NT2/D1 (cell line): ENCODE measurements around the gene TNP1.

Experiments
- DNase-seq: peaks from one replicate; pipeline ENCODE4 v3.0.0-alpha.2; 2011; ENCODE audit warnings: low read depth, low spot score
- H3K27me3 ChIP-seq: 2 replicates; pipeline ENCODE4 v1.6.0; 2011; ENCODE audit warnings: mild to moderate bottlenecking; ENCODE audit not compliant: insufficient read length, insufficient read depth
- H3K36me3 ChIP-seq: 2 replicates; pipeline ENCODE4 v1.6.1; 2011; ENCODE audit warnings: mild to moderate bottlenecking, low read length, mixed read lengths; ENCODE audit not compliant: insufficient read depth, insufficient read length
- H3K4me1 ChIP-seq: 2 replicates; pipeline ENCODE4 v1.5.1; 2011; ENCODE audit not compliant: insufficient read depth, insufficient read length
- H3K4me3 ChIP-seq: 2 replicates; pipeline ENCODE4 v1.5.1; 2011; ENCODE audit warnings: low read depth; ENCODE audit not compliant: insufficient read length
- H3K9ac ChIP-seq: 2 replicates; pipeline ENCODE4 v1.6.0; 2011; ENCODE audit warnings: low read depth; ENCODE audit not compliant: insufficient read length
- H3K9me3 ChIP-seq: 2 replicates; pipeline ENCODE4 v1.5.1; 2011; ENCODE audit warnings: mild to moderate bottlenecking, low read length; ENCODE audit not compliant: insufficient read depth
- SUZ12 ChIP-seq: IDR thresholded peaks from 2 replicates; pipeline ENCODE4 v1.6.1; 2011; ENCODE audit not compliant: insufficient read length, insufficient read depth; ENCODE audit errors: extremely low read depth
- YY1 ChIP-seq: IDR thresholded peaks from 2 replicates; pipeline ENCODE4 v1.6.1; 2011; ENCODE audit not compliant: insufficient read length, insufficient read depth
- ZNF274 ChIP-seq: IDR thresholded peaks from 2 replicates; pipeline ENCODE4 v1.6.1; 2011; ENCODE audit warnings: mild to moderate bottlenecking, low read depth, low read length

Gene TNP1

GRCh38 chr2:216855079-216855478 lies 4.8 kb downstream of the TNP1 start:
- Histone ChIP-seq H3K9ac (no peak overlapping the region), H3K4me1 (peaks cover 8% of the 10 kb centered on the region), H3K36me3 (no peaks in the 10 kb centered on the region), H3K9me3 (no peaks in the 10 kb centered on the region), H3K27me3 (no peaks in the 10 kb centered on the region), H3K4me3 (no peak overlapping the region)
- DNase-seq: peak; percentile 48
- no peak for TF ChIP-seq ZNF274
- peak; percentile 12 for TF ChIP-seq YY1

- H3K36me3 ChIP-seq: no peaks in the 10 kb centered on the region
- H3K9me3 ChIP-seq: no peaks in the 10 kb centered on the region
- no peak overlapping the region for H3K4me3 ChIP-seq
- no peak overlapping the region for H3K9ac ChIP-seq
- TF ChIP-seq YY1 (no peak), SUZ12 (no peak), ZNF274 (no peak)
- H3K27me3 ChIP-seq: no peaks in the 10 kb centered on the region
- DNase-seq: no peak
- peaks cover 8% of the 10 kb centered on the region for H3K4me1 ChIP-seq
Measured at GRCh38 chr2:216851486-216852090, 8.3 kb downstream of the TNP1 start.

- Histone ChIP-seq H3K36me3 (no peaks in the 10 kb centered on the region), H3K4me3 (no peak overlapping the region), H3K9ac (no peak overlapping the region), H3K27me3 (no peaks in the 10 kb centered on the region), H3K9me3 (no peaks in the 10 kb centered on the region), H3K4me1 (peaks cover 8% of the 10 kb centered on the region)
- DNase-seq: no peak
- TF ChIP-seq ZNF274 (no peak), SUZ12 (no peak), YY1 (no peak)
Measured at GRCh38 chr2:216850665-216851322, 9.1 kb downstream of the TNP1 start.

- H3K9ac ChIP-seq: no peak overlapping the region
- peaks cover 2% of the 10 kb centered on the region for H3K4me1 ChIP-seq
- H3K27me3 ChIP-seq: no peaks in the 10 kb centered on the region
- no peak for DNase-seq
- H3K9me3 ChIP-seq: no peaks in the 10 kb centered on the region
- TF ChIP-seq SUZ12 (no peak), ZNF274 (no peak), YY1 (no peak)
- H3K36me3 ChIP-seq: no peaks in the 10 kb centered on the region
- no peak overlapping the region for H3K4me3 ChIP-seq
Measured at GRCh38 chr2:216849987-216850386, 9.9 kb downstream of the TNP1 start.

- no peaks in the 10 kb centered on the region for H3K36me3 ChIP-seq
- H3K4me3 ChIP-seq: no peak overlapping the region
- no peak for DNase-seq
- no peaks in the 10 kb centered on the region for H3K9me3 ChIP-seq
- TF ChIP-seq ZNF274 (no peak), SUZ12 (no peak), YY1 (no peak)
- H3K4me1 ChIP-seq: peaks cover 4% of the 10 kb centered on the region
- no peaks in the 10 kb centered on the region for H3K27me3 ChIP-seq
- H3K9ac ChIP-seq: no peak overlapping the region
Measured at GRCh38 chr2:216845426-216845825, 14.4 kb downstream of the TNP1 start.

GRCh38 chr2:216842636-216843035 lies 17.2 kb downstream of the TNP1 start:
- no peak overlapping the region for H3K4me3 ChIP-seq
- TF ChIP-seq SUZ12 (no peak), YY1 (no peak)
- no peaks in the 10 kb centered on the region for H3K9me3 ChIP-seq
- H3K9ac ChIP-seq: no peak overlapping the region
- H3K4me1 ChIP-seq: peaks cover 4% of the 10 kb centered on the region
- no peak for DNase-seq
- H3K27me3 ChIP-seq: no peaks in the 10 kb centered on the region
- H3K36me3 ChIP-seq: no peaks in the 10 kb centered on the region

GRCh38 chr2:216839688-216840087 lies 20.2 kb downstream of the TNP1 start:
- H3K36me3 ChIP-seq: no peaks in the 10 kb centered on the region
- no peaks in the 10 kb centered on the region for H3K27me3 ChIP-seq
- no peaks in the 10 kb centered on the region for H3K9me3 ChIP-seq
- H3K4me1 ChIP-seq: peaks cover 4% of the 10 kb centered on the region
- H3K9ac ChIP-seq: no peak overlapping the region
- H3K4me3 ChIP-seq: no peak overlapping the region
- no peak for TF ChIP-seq ZNF274
- TF ChIP-seq SUZ12: no peak
- TF ChIP-seq YY1: no peak
- no peak for DNase-seq
